ENCODE data around the gene CDK14. TPM values are rescaled to one million over a fixed set of nuclear protein-coding genes. Genes with fewer than 3 reads are reported as not detected.

CDK14 gene
- total and polyA plus RNA-seq, 10 of the 15 experiments (the other 5 are each of a cell fraction or from before 2014, with no cell fraction given), result 6.5 to 61.3 (median 24.2) TPM

DNA sequence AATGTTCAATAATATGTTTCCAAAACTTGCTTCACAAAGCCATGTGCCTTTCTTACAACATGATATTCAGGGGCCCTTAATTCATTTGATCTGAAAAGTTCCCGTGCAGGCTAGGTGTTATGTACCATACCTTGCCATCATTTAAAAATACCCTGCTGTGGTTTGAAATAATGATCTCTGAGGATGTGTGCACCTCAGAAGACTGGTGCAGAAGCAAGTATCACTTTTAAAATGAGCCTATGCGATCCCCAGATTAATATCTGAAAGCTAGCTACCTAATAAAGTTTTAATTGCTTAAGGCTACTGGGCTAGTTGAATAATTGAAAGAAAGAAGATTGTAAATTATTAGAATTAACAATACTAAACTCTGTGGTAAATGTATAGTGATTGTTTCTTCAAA, 262.4 kb downstream of the CDK14 start (continued):
- TF ChIP-seq RELB (IDR thresholded peaks at IDR 0.05; ENCODE audit: low read depth) (no peak), RFX5 (IDR thresholded peaks at IDR 0.05; ENCODE audit: low read depth, low read length) (no peak), RCOR1 (conservative IDR thresholded peaks at IDR 0.05; ENCODE audit: low read depth, low read length) (no peak), EGR1 (IDR thresholded peaks at IDR 0.05; ENCODE audit: borderline replicate concordance in 1 of 2, low read depth in 2 of 2, low read length in 2 of 2) (no peak), ZNF384 (IDR thresholded peaks at IDR 0.05; ENCODE audit: borderline replicate concordance, low read depth, low read length) (no peak), CBFB (IDR thresholded peaks at IDR 0.05; ENCODE audit: low read depth) (no peak), ZBTB11 (CRISPR knock-in tag; IDR thresholded peaks at IDR 0.05) (no peak), MYC (IDR thresholded peaks at IDR 0.05; ENCODE audit: insufficient read depth, insufficient read length, insufficient replicate concordance, low read length, severe bottlenecking) (no peak), NFIC (IDR thresholded peaks at IDR 0.05; ENCODE audit: low read depth, low read length) (peak; percentile 45; the same call in 1 of the 2 replicates), FOXK2 (IDR thresholded peaks at IDR 0.05) (no peak), POLR2AphosphoS5 (IDR thresholded peaks at IDR 0.05; ENCODE audit: low read length) (no peak), ZNF24 (IDR thresholded peaks at IDR 0.05) (peak; percentile 27; the same call in 1 of the 2 replicates), MTA2 (IDR thresholded peaks at IDR 0.05; ENCODE audit: low read depth) (peak; percentile 84), USF2 (IDR thresholded peaks at IDR 0.05; ENCODE audit: borderline replicate concordance, low read depth, low read length) (no peak), GATAD2B (conservative IDR thresholded peaks at IDR 0.05; ENCODE audit: low read depth) (no peak)
- TF ChIP-seq, protein P1, sequence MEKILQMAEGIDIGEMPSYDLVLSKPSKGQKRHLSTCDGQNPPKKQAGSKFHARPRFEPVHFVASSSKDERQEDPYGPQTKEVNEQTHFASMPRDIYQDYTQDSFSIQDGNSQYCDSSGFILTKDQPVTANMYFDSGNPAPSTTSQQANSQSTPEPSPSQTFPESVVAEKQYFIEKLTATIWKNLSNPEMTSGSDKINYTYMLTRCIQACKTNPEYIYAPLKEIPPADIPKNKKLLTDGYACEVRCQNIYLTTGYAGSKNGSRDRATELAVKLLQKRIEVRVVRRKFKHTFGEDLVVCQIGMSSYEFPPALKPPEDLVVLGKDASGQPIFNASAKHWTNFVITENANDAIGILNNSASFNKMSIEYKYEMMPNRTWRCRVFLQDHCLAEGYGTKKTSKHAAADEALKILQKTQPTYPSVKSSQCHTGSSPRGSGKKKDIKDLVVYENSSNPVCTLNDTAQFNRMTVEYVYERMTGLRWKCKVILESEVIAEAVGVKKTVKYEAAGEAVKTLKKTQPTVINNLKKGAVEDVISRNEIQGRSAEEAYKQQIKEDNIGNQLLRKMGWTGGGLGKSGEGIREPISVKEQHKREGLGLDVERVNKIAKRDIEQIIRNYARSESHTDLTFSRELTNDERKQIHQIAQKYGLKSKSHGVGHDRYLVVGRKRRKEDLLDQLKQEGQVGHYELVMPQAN (conservative IDR thresholded peaks at IDR 0.05), result no peak
- TF ChIP-seq, protein P2, sequence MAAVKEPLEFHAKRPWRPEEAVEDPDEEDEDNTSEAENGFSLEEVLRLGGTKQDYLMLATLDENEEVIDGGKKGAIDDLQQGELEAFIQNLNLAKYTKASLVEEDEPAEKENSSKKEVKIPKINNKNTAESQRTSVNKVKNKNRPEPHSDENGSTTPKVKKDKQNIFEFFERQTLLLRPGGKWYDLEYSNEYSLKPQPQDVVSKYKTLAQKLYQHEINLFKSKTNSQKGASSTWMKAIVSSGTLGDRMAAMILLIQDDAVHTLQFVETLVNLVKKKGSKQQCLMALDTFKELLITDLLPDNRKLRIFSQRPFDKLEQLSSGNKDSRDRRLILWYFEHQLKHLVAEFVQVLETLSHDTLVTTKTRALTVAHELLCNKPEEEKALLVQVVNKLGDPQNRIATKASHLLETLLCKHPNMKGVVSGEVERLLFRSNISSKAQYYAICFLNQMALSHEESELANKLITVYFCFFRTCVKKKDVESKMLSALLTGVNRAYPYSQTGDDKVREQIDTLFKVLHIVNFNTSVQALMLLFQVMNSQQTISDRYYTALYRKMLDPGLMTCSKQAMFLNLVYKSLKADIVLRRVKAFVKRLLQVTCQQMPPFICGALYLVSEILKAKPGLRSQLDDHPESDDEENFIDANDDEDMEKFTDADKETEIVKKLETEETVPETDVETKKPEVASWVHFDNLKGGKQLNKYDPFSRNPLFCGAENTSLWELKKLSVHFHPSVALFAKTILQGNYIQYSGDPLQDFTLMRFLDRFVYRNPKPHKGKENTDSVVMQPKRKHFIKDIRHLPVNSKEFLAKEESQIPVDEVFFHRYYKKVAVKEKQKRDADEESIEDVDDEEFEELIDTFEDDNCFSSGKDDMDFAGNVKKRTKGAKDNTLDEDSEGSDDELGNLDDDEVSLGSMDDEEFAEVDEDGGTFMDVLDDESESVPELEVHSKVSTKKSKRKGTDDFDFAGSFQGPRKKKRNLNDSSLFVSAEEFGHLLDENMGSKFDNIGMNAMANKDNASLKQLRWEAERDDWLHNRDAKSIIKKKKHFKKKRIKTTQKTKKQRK (IDR thresholded peaks at IDR 0.05; ENCODE audit: low read depth, low read length), result no peak
- TF ChIP-seq, protein P3, sequence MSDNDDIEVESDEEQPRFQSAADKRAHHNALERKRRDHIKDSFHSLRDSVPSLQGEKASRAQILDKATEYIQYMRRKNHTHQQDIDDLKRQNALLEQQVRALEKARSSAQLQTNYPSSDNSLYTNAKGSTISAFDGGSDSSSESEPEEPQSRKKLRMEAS (IDR thresholded peaks at IDR 0.05; ENCODE audit: low read depth, low read length), result no peak

Data from GM12878 (cell line).